HEK293 (cell line): Measurements from ENCODE around the gene ALG12.

Source experiments
- CTCF ChIA-PET: fragments of 350-600 bp; formaldehyde crosslinking; extraction: SDS; loops from one replicate; lab custom pipeline; 2021; ENCODE audit warnings: antibody characterized with exemption; lab: Yijun Ruan, JAX
- POLR2A ChIA-PET: fragments of 300-600 bp; formaldehyde crosslinking; extraction: SDS; loops from one replicate; lab custom pipeline; 2020; ENCODE audit warnings: antibody characterized with exemption, inconsistent platforms; lab: Yijun Ruan, JAX
- H3K27ac ChIP-seq: fragments of 200-500 bp; sonication (Bioruptor generic); 2 replicates; pipeline ENCODE4 v1.5.1; 2014; ENCODE audit warnings: low read depth, low read length, control low read depth, inconsistent platforms; ENCODE audit errors: extremely low read depth
- H3K36me3 ChIP-seq, 2 experiments: fragments of 200-500 bp in 1 of 2; sonication (Bioruptor generic) in 1 of 2; 1 replicate in 1 of 2; 2 replicates in 1 of 2; pipeline ENCODE4 v1.5.1; 2014 to 2017; ENCODE audit warnings: inconsistent platforms in 2 of 2, low read length in 2 of 2; ENCODE audit not compliant: control insufficient read depth in 2 of 2, insufficient read depth in 1 of 2
- H3K4me1 ChIP-seq: fragments of 200-500 bp; sonication (Bioruptor generic); 2 replicates; pipeline ENCODE4 v1.5.1; 2014; ENCODE audit warnings: mild to moderate bottlenecking, low read length, inconsistent platforms; ENCODE audit not compliant: control insufficient read depth, insufficient read depth
- H3K4me3 ChIP-seq: 2 replicates; pipeline ENCODE4 v1.5.1; 2011; ENCODE audit warnings: low read depth, mild to moderate bottlenecking, control low read depth, low read length, moderate library complexity
- H3K9me3 ChIP-seq: fragments of 200-500 bp; sonication (Bioruptor generic); 2 replicates; pipeline ENCODE4 v1.5.1; 2014; ENCODE audit warnings: low read depth, low read length, inconsistent platforms; ENCODE audit not compliant: control insufficient read depth, insufficient read depth
- BCL11B ChIP-seq: fragments of 450-650 bp; formaldehyde crosslinking; IDR thresholded peaks from 2 replicates; pipeline ENCODE4 v1.5.1; 2016; ENCODE audit warnings: low read depth, missing biosample characterization, missing genetic modification characterization
- GLIS1 ChIP-seq: fragments of 450-650 bp; formaldehyde crosslinking; IDR thresholded peaks from 2 replicates; pipeline ENCODE4 v1.5.1; 2016; ENCODE audit warnings: missing biosample characterization, missing genetic modification characterization
- GLIS2 ChIP-seq: fragments of 450-650 bp; formaldehyde crosslinking; IDR thresholded peaks from 2 replicates; pipeline ENCODE4 v1.5.1; 2016; ENCODE audit warnings: missing biosample characterization, missing genetic modification characterization
- HIC1 ChIP-seq: fragments of 450-650 bp; formaldehyde crosslinking; IDR thresholded peaks from 2 replicates; pipeline ENCODE4 v1.5.1; 2016; ENCODE audit warnings: missing biosample characterization, missing genetic modification characterization
- KLF10 ChIP-seq: fragments of 450-650 bp; IDR thresholded peaks from 2 replicates; pipeline ENCODE4 v1.5.1; 2018; ENCODE audit warnings: missing biosample characterization, mild to moderate bottlenecking, missing genetic modification characterization
- MYNN ChIP-seq: fragments of 450-650 bp; formaldehyde crosslinking; IDR thresholded peaks from 2 replicates; pipeline ENCODE4 v1.5.1; 2016; ENCODE audit warnings: missing biosample characterization, missing genetic modification characterization, borderline replicate concordance
- PATZ1 ChIP-seq: fragments of 450-650 bp; formaldehyde crosslinking; IDR thresholded peaks from 2 replicates; pipeline ENCODE4 v1.5.1; 2016; ENCODE audit warnings: missing biosample characterization, missing genetic modification characterization
- PRDM10 ChIP-seq: fragments of 450-650 bp; formaldehyde crosslinking; IDR thresholded peaks from 2 replicates; pipeline ENCODE4 v1.5.1; 2016; ENCODE audit warnings: missing biosample characterization, missing genetic modification characterization
- PRDM6 ChIP-seq: fragments of 450-650 bp; formaldehyde crosslinking; IDR thresholded peaks from 2 replicates; pipeline ENCODE4 v1.5.1; 2017; ENCODE audit warnings: missing biosample characterization, missing genetic modification characterization
- SCRT2 ChIP-seq: fragments of 450-650 bp; formaldehyde crosslinking; IDR thresholded peaks from 2 replicates; pipeline ENCODE4 v1.5.1; 2016; ENCODE audit warnings: missing biosample characterization, missing genetic modification characterization
- ZBTB1 ChIP-seq: fragments of 450-650 bp; formaldehyde crosslinking; IDR thresholded peaks from 2 replicates; pipeline ENCODE4 v1.5.1; 2016; ENCODE audit warnings: missing biosample characterization, missing genetic modification characterization
- ZBTB49 ChIP-seq: fragments of 450-650 bp; formaldehyde crosslinking; IDR thresholded peaks from 2 replicates; pipeline ENCODE4 v1.5.1; 2016; ENCODE audit warnings: missing biosample characterization, missing genetic modification characterization, low read depth
- ZNF366 ChIP-seq: fragments of 450-650 bp; formaldehyde crosslinking; conservative IDR thresholded peaks from 2 replicates; pipeline ENCODE4 v1.5.1; 2016; ENCODE audit warnings: missing biosample characterization, missing genetic modification characterization
- ZNF513 ChIP-seq: fragments of 450-650 bp; IDR thresholded peaks from 2 replicates; pipeline ENCODE4 v1.5.1; 2018; ENCODE audit warnings: missing biosample characterization, missing genetic modification characterization
- ZNF571 ChIP-seq: fragments of 450-650 bp; formaldehyde crosslinking; IDR thresholded peaks from 2 replicates; pipeline ENCODE4 v1.5.0; 2017; ENCODE audit warnings: missing biosample characterization, missing genetic modification characterization
- ZNF585B ChIP-seq: fragments of 450-650 bp; formaldehyde crosslinking; IDR thresholded peaks from 2 replicates; pipeline ENCODE4 v1.5.1; 2016; ENCODE audit warnings: missing biosample characterization, missing genetic modification characterization
- ZNF660 ChIP-seq: fragments of 450-650 bp; IDR thresholded peaks from 2 replicates; pipeline ENCODE4 v1.5.1; 2018; ENCODE audit warnings: missing biosample characterization, mild to moderate bottlenecking, missing genetic modification characterization
- ZNF677 ChIP-seq: fragments of 450-650 bp; IDR thresholded peaks from 2 replicates; pipeline ENCODE4 v1.5.0; 2018; ENCODE audit warnings: missing biosample characterization, mild to moderate bottlenecking, missing genetic modification characterization, moderate library complexity
- ZNF843 ChIP-seq: fragments of 450-650 bp; formaldehyde crosslinking; IDR thresholded peaks from 2 replicates; pipeline ENCODE4 v1.5.1; 2016; ENCODE audit warnings: missing biosample characterization, missing genetic modification characterization
- ZSCAN30 ChIP-seq: fragments of 450-650 bp; IDR thresholded peaks from 2 replicates; pipeline ENCODE4 v1.5.1; 2018; ENCODE audit warnings: missing biosample characterization, mild to moderate bottlenecking, missing genetic modification characterization, moderate library complexity

The ALG12 gene

GRCh38 chr22:49966774-49967705 lies 48.8 kb upstream of the ALG12 start (continued):
- TF ChIP-seq HIC1 (tag by site-specific recombination) (peak; percentile 32; the same call in 1 of the 2 replicates), PRDM10 (tag by site-specific recombination) (no peak), BCL11B (0 out of 2 replicates have a peak, but pooled peaks have one; percentile 28), ZNF366 (no peak), ZNF660 (no peak), PATZ1 (peak; percentile 51), KLF10 (tag by site-specific recombination) (no peak), ZNF677 (no peak)

- peaks cover 11% of the 10 kb centered on the region for H3K4me1 ChIP-seq
- peaks cover 10 to 41% of the 10 kb centered on the region in 2 experiments for H3K36me3 ChIP-seq
- no peak overlapping the region for H3K27ac ChIP-seq
- CTCF ChIA-PET, result interaction anchor here (0.6 to 2.8 kb wide), 2 partner anchors 64 to 560 kb away, joined by 4 to 7 read pairs; no protein-coding TSS in a partner anchor
- POLR2A ChIA-PET, result interaction anchor here (0.9 to 1.8 kb wide), 5 partner anchors 14 to 64 kb away, joined by 3 to 6 read pairs (median 4); no protein-coding TSS in a partner anchor
- H3K9me3 ChIP-seq, result no peaks in the 10 kb centered on the region
- no peak overlapping the region for H3K4me3 ChIP-seq
- TF ChIP-seq ZBTB49 (tag by site-specific recombination) (no peak), SCRT2 (tag by site-specific recombination) (no peak), ZSCAN30 (tag by site-specific recombination) (no peak), ZNF513 (tag by site-specific recombination) (no peak), GLIS2 (peak; percentile 77), ZNF585B (no peak), ZBTB1 (tag by site-specific recombination) (no peak), ZNF843 (tag by site-specific recombination) (no peak), PRDM6 (tag by site-specific recombination) (no peak), ZNF571 (tag by site-specific recombination) (no peak), ZNF660 (no peak), MYNN (no peak), GLIS1 (tag by site-specific recombination) (peak; percentile 95)
These were observed 48.0 kb upstream of the ALG12 start for GRCh38 chr22:49966041-49966773.
